Activated naive CD4-positive, alpha-beta T cell treated with anti-CD3 and anti-CD28 coated beads, Interleukin-2, amount 50 U/mL, for 16 hours (primary cell): ENCODE results near the gene NEK2.
"Not testable (repeated sequence)": the region's sequence is repeated elsewhere in the genome, so short reads cannot be mapped to it uniquely, and the experiment has no call there.

ENCODE experiments used
- DNase-seq: peaks from one replicate; pipeline ENCODE4 v3.0.0-alpha.2; 2020

Gene NEK2

GRCh38 chr1:211648980-211649934 is 26.2 kb downstream of the NEK2 start:
- no peak for DNase-seq

GRCh38 chr1:211648336-211648735 is 27.1 kb downstream of the NEK2 start:
- no peak for DNase-seq

GRCh38 chr1:211647711-211648121 is 27.7 kb downstream of the NEK2 start:
- DNase-seq: no peak

GRCh38 chr1:211646566-211646965 is 28.9 kb downstream of the NEK2 start:
- no peak for DNase-seq

GRCh38 chr1:211645601-211646000 is 29.8 kb downstream of the NEK2 start:
- DNase-seq: not testable (repeated sequence)

- no peak for DNase-seq
These were observed 30.8 kb downstream of the NEK2 start for GRCh38 chr1:211644653-211645052.

- DNase-seq: no peak
These were observed 31.9 kb downstream of the NEK2 start for GRCh38 chr1:211643324-211644212.

- DNase-seq: no peak
These were observed 32.6 kb downstream of the NEK2 start for GRCh38 chr1:211642870-211643269.

- DNase-seq: no peak
These were observed 33.5 kb downstream of the NEK2 start for GRCh38 chr1:211641942-211642341.

GRCh38 chr1:211641044-211641800 is 34.2 kb downstream of the NEK2 start:
- no peak for DNase-seq

- no peak for DNase-seq
These were observed 35.2 kb downstream of the NEK2 start for GRCh38 chr1:211640301-211640630.

- DNase-seq: no peak
These were observed 35.7 kb downstream of the NEK2 start for GRCh38 chr1:211639475-211640300.

GRCh38 chr1:211638689-211639101 is 36.7 kb downstream of the NEK2 start:
- no peak for DNase-seq

GRCh38 chr1:211638246-211638645 is 37.2 kb downstream of the NEK2 start:
- no peak for DNase-seq

GRCh38 chr1:211637066-211637465 is 38.4 kb downstream of the NEK2 start:
- DNase-seq: no peak

GRCh38 chr1:211636575-211637029 is 38.8 kb downstream of the NEK2 start:
- not testable (repeated sequence) for DNase-seq

- DNase-seq: no peak
These were observed 39.7 kb downstream of the NEK2 start for GRCh38 chr1:211635597-211636205.

GRCh38 chr1:211634931-211635330 is 40.5 kb downstream of the NEK2 start:
- no peak for DNase-seq

GRCh38 chr1:211634461-211634860 is 41.0 kb downstream of the NEK2 start:
- no peak for DNase-seq

GRCh38 chr1:211633524-211633846 is 41.9 kb downstream of the NEK2 start:
- DNase-seq: no peak

GRCh38 chr1:211632808-211633523 is 42.5 kb downstream of the NEK2 start:
- no peak for DNase-seq
